Measurements from ENCODE around the gene RND1.

RND1 gene

DNA sequence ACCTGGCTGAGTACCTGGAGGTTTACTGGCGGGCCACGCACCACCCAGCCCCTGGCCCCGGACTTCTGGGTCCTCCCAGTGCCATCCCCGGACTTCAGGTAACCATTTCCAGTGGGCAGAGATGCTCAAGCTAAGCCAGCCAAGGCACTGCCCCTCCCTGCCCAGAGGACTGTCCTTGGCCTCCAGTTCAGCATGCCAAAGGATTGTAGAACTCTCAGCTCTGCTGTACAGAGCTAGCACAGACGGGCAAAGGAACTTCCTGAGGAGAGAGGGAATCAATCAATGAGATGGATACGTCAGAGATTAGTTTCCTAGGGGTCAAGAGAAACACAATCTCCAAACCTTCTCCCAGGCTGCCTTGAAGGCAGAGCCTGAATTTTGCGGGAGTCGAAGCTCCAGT lies 38.6 kb downstream of the RND1 start:
- DNase-seq, result no peak

GRCh38 chr12:48826209-48826855 lies 39.3 kb downstream of the RND1 start:
- no peak for DNase-seq

- no peak for DNase-seq
Measured at GRCh38 chr12:48824905-48825304, 40.8 kb downstream of the RND1 start.

DNA sequence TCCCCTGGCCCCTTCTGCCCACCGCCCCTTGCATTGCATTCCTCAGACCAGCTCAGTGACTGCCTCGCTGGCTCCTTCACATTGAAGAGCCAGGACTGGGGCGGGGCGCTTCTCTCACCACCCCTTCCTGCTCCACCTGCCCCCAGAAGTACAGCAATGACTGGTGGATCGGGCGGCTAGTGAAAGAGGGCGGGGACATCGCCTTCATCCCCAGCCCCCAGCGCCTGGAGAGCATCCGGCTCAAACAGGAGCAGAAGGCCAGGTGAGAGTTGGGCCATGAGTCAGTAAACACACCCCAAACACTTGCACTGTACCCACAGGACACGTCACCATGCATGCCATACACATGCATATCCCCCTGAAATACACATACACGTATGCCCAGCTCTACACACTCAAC lies 41.6 kb downstream of the RND1 start:
- no peak for DNase-seq

GRCh38 chr12:48823281-48823680 lies 42.4 kb downstream of the RND1 start:
- no peak for DNase-seq

- no peak for DNase-seq
Measured at GRCh38 chr12:48822711-48823110, 43.0 kb downstream of the RND1 start.

DNA sequence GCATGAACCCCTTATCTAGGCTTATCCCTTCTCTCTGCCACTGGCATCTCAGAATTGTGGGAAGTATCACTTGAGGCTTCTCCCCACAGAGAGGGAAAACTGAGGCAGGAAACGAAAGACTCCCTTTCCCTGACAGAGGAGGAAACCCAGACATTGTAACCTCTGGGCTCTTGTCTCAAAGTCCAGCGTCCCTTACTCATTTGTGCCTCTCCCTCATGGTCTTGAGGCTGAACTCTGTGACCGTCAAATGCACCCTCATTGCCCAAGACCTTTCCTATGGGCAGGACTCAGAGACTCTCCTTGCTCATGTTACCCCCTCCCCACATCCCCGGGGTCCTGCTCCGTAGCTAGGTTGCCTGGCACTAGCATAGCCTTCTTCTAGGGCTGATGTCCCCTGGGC lies 43.5 kb downstream of the RND1 start:
- no peak for DNase-seq

DNA sequence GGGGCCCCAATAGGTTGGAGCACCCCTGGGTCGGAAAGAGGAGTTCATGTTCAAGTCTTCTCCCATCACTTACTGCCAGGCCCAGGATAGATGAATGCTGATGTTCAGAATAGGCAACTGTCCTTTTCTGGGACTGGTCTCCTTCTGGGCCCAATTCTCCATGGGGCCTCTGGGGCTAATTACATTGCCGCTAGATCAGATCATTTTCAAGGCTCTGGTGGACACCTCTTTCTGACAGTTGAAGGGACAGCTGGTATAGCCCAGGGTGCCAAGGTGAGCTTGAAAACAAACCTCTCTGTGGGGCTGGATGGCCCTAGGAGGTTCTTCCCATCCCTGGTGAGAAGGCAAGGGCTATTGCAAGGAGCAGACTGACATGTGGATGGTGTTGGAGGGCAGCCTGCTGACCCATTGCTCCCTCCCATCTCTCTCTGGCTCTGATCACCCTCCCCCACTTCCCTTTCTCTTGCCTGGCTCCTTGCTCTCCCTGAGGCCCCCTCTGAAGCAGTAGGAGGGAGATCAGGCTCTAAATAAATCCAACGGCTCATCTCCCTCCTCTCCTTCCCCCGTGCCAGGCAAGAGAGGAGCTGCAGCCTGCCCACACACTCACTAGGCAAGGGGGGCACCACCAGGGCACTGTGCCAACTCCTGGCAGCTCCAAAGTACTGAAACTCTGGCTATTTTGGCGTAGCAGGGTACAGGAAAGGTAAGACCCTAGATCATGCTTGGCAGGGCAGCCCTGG lies 45.5 kb downstream of the RND1 start:
- DNase-seq, result no peak

DNA sequence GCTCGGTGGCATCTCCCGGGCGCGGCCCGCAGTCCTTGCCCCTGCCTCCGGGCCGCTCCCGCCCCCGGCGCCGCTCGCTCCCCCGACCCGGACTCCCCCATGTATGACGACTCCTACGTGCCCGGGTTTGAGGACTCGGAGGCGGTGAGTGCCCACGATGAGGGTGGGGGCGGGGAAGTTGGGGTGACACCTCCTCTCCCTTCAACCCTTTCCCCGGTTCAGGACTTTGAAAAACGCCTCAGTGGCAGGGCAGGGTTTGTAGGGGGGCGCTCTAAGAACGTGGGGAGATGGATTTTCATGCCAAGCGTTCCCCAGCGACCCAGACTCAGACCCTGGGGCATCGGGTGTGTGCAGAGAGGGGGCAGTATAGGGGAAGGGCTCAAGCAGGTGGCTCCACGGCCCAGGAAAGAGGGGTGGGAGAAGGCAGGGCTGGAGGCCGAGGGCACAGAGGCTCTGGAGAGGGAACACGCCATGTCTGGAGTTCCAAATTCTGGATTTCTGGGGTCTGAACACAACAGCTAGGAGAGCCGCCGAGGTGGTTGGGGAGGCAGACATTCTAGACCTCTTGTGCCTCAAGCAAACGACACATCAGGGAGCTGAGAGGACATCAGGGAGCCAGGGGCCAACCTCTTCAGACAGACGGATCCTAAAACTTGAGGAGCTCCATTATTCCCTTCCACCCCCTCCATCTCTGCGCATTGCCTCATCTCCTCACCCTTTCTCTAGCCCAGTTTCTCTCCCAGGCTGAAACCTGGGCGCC lies 46.7 kb downstream of the RND1 start:
- DNase-seq, result peak; percentile 39

DNA sequence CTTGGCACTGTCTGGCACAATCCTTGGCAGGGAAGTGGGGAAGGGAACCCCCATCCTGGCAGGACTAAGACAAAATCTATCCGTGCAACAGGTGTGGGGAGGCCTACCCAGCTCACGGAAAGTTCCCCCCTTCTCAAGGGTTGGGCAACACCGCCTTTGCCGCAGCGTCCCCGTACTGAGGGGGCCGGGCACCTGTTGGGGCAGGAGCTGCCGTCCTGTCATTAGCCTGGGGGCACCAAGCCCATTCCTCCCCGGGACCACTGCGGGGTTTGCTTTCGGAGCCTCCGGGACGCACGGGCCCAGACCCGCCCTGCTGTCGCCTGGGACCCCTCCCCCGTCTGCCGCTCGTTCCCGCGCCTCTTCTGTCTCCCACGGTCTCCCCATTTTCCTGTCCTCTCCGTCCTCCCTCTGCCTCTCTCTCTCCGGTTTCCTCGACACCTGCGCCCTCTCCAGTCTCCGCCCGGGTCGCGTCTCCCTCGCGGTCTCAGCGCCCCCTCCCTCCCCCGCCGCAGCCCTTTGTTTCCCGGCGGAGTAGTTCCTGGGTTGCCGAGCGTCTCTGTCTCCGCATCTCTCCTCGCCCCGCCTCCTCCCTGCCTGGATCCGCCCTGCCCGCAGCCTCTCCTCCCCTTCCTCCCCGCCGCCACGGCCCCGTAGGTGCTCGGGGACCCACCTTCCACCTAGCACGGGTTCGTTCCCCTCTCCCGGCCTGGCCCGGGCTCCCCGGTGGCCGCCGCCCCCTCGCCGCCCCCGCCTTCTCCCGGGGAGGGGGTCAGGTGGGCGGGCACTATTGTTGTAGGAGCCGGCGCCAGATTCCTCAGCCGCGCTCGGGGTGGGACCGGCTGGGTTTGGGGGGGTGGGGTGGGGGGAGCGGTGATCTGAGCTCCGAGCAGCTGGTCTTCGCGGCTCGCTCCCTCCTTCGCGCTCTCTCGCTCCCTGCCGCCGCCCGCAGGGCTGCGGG lies 47.5 kb downstream of the RND1 start, which contains the start of gene CACNB3:
Gene CACNB3, plus strand, starts transcription at position 624 of the 958 bp plus-strand sequence. CDS start 434 bp downstream, outside the sequence.
- peak; percentile 76 for DNase-seq

- peak; percentile 33 for DNase-seq
Measured at GRCh38 chr12:48816143-48816854, 49.4 kb downstream of the RND1 start.

DNA sequence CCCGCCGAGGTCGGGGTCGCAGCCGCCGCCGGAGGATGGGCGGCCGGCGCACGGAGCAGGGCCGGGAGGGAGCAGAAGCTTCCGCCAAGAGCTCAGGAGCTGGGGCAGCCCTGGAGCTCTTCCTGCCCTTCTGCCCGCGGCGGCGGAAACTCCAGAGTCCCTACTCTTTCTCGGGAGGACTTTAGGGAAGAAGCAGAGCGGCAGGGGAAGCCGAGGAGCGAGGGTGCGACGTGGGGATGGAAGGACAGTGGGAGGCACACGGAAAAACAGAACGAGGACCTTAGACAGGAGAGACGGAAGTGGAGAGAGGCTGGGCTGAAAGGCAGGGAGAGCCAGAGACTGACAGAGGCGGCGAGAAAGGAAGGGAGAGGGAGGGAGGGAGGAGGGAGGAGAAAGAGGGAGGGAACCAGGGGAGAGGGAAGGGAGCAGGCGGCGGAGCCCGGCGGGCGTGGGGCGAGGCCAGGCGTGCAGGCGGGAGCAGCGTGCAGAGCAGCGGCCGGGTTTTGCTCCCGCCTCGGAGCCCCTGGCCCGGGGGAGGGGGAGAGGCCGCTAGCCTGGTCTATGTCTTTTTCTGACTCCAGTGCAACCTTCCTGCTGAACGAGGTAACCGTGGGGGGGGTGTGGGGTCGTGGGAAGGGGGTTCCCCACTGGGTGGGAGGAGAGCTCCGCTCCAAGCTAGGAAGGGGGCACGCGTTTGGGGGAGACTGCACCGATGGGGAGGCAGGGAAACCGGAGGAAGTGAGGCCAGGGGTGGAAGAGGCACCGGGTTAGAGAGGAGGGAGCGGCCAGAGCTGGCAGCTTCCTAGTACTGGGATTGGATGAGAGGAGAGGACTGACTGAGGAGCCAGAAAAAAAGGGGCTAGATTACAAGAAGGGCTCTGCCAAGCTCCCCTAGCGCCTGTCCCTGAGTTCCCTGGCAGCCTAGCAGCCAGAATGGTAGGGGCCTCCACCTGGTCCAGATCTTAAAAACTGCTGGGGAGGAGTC lies 50.3 kb downstream of the RND1 start:
- peak; percentile 74 for DNase-seq

- DNase-seq, result peak; percentile 90
Measured at GRCh38 chr12:48814262-48815125, 51.2 kb downstream of the RND1 start.

DNA sequence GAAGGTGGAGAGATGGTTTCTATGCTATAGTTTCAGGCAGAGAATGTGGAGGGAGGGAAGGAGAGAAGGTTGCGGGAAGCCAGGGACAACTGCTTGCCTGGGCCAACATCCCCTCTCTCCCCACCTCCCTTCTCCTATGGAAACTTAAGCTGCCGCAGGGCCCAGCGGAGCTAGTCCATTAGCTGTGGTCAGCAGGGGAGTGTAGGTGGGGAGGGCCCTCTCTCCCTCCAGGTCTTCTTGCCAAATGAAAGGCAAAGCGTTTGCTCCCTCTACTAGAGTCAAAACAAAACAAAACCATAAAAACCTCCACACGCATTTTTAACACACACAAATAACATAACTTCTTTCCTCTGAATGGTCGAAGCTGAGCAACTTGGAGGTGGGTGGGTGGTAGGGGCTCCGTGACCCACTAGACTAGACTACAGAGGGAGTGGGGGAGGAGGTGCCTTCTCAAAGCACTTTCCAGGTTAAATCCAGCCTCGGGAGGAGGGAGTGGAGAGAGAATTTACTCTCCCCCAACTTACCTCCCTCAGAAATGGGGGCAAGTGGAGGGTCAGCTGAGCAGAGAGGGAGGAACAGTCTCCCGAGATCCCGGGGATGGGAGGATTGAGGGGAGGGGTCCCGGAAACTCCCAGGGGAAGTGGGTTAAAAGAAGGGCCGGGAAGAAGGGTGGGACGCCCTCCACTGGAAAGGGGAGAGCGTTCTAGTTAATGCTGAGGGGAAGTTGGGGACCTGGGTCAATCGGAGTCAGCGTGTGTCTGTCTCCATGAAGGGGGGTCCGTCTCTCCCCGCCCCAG lies 52.0 kb downstream of the RND1 start:
- no peak for DNase-seq

DNA sequence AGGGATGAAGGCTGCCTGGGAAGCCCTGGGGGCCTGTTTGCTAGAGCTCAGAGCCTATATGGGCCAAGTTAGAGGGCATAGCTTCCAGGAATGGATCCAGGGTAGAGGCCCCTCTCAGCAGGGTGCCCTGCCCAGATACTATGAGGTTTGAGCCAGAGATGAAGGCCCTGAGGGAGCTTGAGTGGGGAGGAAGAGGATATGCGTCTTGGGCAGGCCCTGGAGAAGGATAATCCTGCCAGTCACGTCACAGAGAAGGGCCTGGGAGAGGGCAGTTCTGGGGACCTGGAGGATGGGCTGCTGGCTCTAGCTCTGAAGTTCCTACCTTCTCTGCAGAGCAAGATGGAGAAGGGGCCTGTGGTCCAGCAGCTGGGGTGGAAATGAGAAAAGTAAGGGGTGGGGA lies 53.3 kb downstream of the RND1 start:
- no peak for DNase-seq

- DNase-seq, result no peak
Measured at GRCh38 chr12:48811437-48812090, 54.1 kb downstream of the RND1 start.

- DNase-seq, result no peak
Measured at GRCh38 chr12:48810903-48811431, 54.7 kb downstream of the RND1 start.

- DNase-seq, result no peak
Measured at GRCh38 chr12:48807981-48808380, 57.7 kb downstream of the RND1 start.

Measured in RPMI8226 (cell line).